H9 (cell line): ENCODE results near the gene GALNT15. TPM values are rescaled to one million over a fixed set of nuclear protein-coding genes. Genes with fewer than 3 reads are reported as not detected.

Source experiments
- DNase-seq: peaks from one replicate; pipeline ENCODE4 v3.0.0-alpha.2; 2017
- H2AFZ ChIP-seq: one replicate; pipeline ENCODE4 v1.6.1; 2013; ENCODE audit warnings: mild to moderate bottlenecking, low read length, control low read depth, moderate library complexity
- H2AK5ac ChIP-seq: 2 replicates; pipeline ENCODE4 v1.6.1; 2013; ENCODE audit warnings: low read length, control low read depth, mixed read lengths; ENCODE audit not compliant: insufficient read length
- H2BK120ac ChIP-seq: one replicate; pipeline ENCODE4 v1.6.1; 2013; ENCODE audit warnings: low read depth, mild to moderate bottlenecking, low read length, control low read depth, inconsistent platforms; ENCODE audit not compliant: poor library complexity, severe bottlenecking
- H2BK12ac ChIP-seq: 2 replicates; pipeline ENCODE4 v1.6.1; 2013; ENCODE audit warnings: low read length, control low read depth, mixed read lengths, low read depth; ENCODE audit not compliant: insufficient read length
- H2BK15ac ChIP-seq: 2 replicates; pipeline ENCODE4 v1.6.1; 2013; ENCODE audit warnings: low read depth, low read length, control low read depth
- H2BK20ac ChIP-seq: one replicate; pipeline ENCODE4 v1.6.1; 2013; ENCODE audit warnings: low read depth, mild to moderate bottlenecking, low read length, control low read depth, inconsistent platforms; ENCODE audit not compliant: poor library complexity, severe bottlenecking
- H2BK5ac ChIP-seq: 2 replicates; pipeline ENCODE4 v1.6.1; 2013; ENCODE audit warnings: low read length, control low read depth, mixed read lengths; ENCODE audit not compliant: insufficient read length
- H3K14ac ChIP-seq: 2 replicates; pipeline ENCODE4 v1.6.1; 2013; ENCODE audit warnings: low read length, control low read depth; ENCODE audit not compliant: insufficient read depth
- H3K18ac ChIP-seq: 2 replicates; pipeline ENCODE4 v1.6.1; 2013; ENCODE audit warnings: low read depth, mild to moderate bottlenecking, mixed read lengths, low read length, control low read depth; ENCODE audit not compliant: insufficient read length
- H3K23ac ChIP-seq: 2 replicates; pipeline ENCODE4 v1.6.1; 2013; ENCODE audit warnings: low read length, control low read depth, mixed read lengths, low read depth; ENCODE audit not compliant: insufficient read length
- H3K23me2 ChIP-seq: 2 replicates; pipeline ENCODE4 v1.6.1; 2013; ENCODE audit warnings: low read depth, mild to moderate bottlenecking, mixed read lengths, low read length, control low read depth; ENCODE audit not compliant: insufficient read length, poor library complexity, severe bottlenecking
- H3K27ac ChIP-seq: 2 replicates; pipeline ENCODE4 v1.5.1; 2013; ENCODE audit warnings: low read length, control low read depth, mixed read lengths, low read depth; ENCODE audit not compliant: insufficient read length
- H3K27me3 ChIP-seq: 2 replicates; pipeline ENCODE4 v1.6.1; 2013; ENCODE audit warnings: low read length, control low read depth, inconsistent platforms; ENCODE audit not compliant: insufficient read depth
- H3K4ac ChIP-seq: 2 replicates; pipeline ENCODE4 v1.6.1; 2013; ENCODE audit warnings: low read depth, mild to moderate bottlenecking, control low read depth, inconsistent platforms, low read length, moderate library complexity
- H3K4me1 ChIP-seq: 2 replicates; pipeline ENCODE4 v1.6.1; 2013; ENCODE audit warnings: low read length, control low read depth, inconsistent platforms; ENCODE audit not compliant: insufficient read depth
- H3K4me2 ChIP-seq: 2 replicates; pipeline ENCODE4 v1.6.1; 2013; ENCODE audit warnings: low read length, control low read depth, mixed read lengths; ENCODE audit not compliant: insufficient read length, insufficient read depth
- H3K56ac ChIP-seq: 2 replicates; pipeline ENCODE4 v1.6.1; 2013; ENCODE audit warnings: low read depth, mild to moderate bottlenecking, mixed read lengths, low read length, control low read depth; ENCODE audit not compliant: insufficient read length
- H3K79me1 ChIP-seq: 2 replicates; pipeline ENCODE4 v1.6.1; 2013; ENCODE audit warnings: low read depth, mild to moderate bottlenecking, moderate library complexity, low read length, control low read depth, inconsistent platforms; ENCODE audit not compliant: insufficient read depth, poor library complexity, severe bottlenecking
- H3K79me2 ChIP-seq: 2 replicates; pipeline ENCODE4 v1.6.1; 2013; ENCODE audit warnings: low read length, control low read depth, inconsistent platforms; ENCODE audit not compliant: insufficient read depth
- H3K9ac ChIP-seq: 2 replicates; pipeline ENCODE4 v1.6.1; 2013; ENCODE audit warnings: low read length, control low read depth, mixed read lengths; ENCODE audit not compliant: insufficient read length; ENCODE audit errors: extremely low read depth
- H3K9me3 ChIP-seq: one replicate; pipeline ENCODE4 v1.6.1; 2013; ENCODE audit warnings: low read depth, low read length, inconsistent platforms; ENCODE audit not compliant: control insufficient read depth
- H3T11ph ChIP-seq: one replicate; pipeline ENCODE4 v1.6.1; 2013; ENCODE audit warnings: mild to moderate bottlenecking, low read length, control low read depth, inconsistent platforms
- H4K20me1 ChIP-seq: one replicate; pipeline ENCODE4 v1.6.1; 2013; ENCODE audit not compliant: control insufficient read depth, insufficient read length, insufficient read depth
- H4K5ac ChIP-seq: 2 replicates; pipeline ENCODE4 v1.6.1; 2013; ENCODE audit warnings: low read depth, mild to moderate bottlenecking, mixed read lengths, low read length, control low read depth; ENCODE audit not compliant: insufficient read length
- H4K8ac ChIP-seq: replicated peaks from 2 replicates; pipeline ENCODE4 v1.6.1; 2013; ENCODE audit warnings: low read length, control low read depth, mixed read lengths, low read depth; ENCODE audit not compliant: insufficient read length
- H4K91ac ChIP-seq: 2 replicates; pipeline ENCODE4 v1.6.1; 2013; ENCODE audit warnings: low read depth, mild to moderate bottlenecking, moderate library complexity, mixed read lengths, low read length, control low read depth; ENCODE audit not compliant: insufficient read length
- H3K27ac Mint-ChIP-seq, 3 experiments: 2 replicates in 2 of 3; 3 replicates in 1 of 3; pipeline ENCODE4 v1.8.0; 2020 to 2021; ENCODE audit warnings: mixed read lengths in 3 of 3, mild to moderate bottlenecking in 1 of 3, moderate library complexity in 1 of 3
- H3K27me3 Mint-ChIP-seq: 2 replicates; pipeline ENCODE4 v1.8.0; 2021; ENCODE audit warnings: low read depth, mild to moderate bottlenecking, moderate library complexity, mixed read lengths
- H3K36me3 Mint-ChIP-seq, 3 experiments: 2 replicates in 2 of 3; 3 replicates in 1 of 3; pipeline ENCODE4 v1.8.0; 2020 to 2021; ENCODE audit warnings: low read depth in 3 of 3, mixed read lengths in 3 of 3; ENCODE audit not compliant: insufficient read depth in 1 of 3
- H3K4me1 Mint-ChIP-seq, 2 experiments: 2 replicates each; pipeline ENCODE4 v1.8.0; 2020; ENCODE audit warnings: mixed read lengths in 2 of 2
- H3K4me3 Mint-ChIP-seq, 2 experiments: 2 replicates in 1 of 2; 3 replicates in 1 of 2; pipeline ENCODE4 v1.8.0; 2020 to 2021; ENCODE audit warnings: mild to moderate bottlenecking in 2 of 2, mixed read lengths in 2 of 2, moderate library complexity in 1 of 2
- H3K9me3 Mint-ChIP-seq, 2 experiments: 2 replicates in 1 of 2; 3 replicates in 1 of 2; pipeline ENCODE4 v1.8.0; 2020; ENCODE audit warnings: mild to moderate bottlenecking in 2 of 2, mixed read lengths in 2 of 2, moderate library complexity in 1 of 2
- WGBS: extraction: QIAGEN DNeasy Blood & Tissue Kit; methylation state at CpG from one replicate; pipeline ENCODE4 v1.1.7; 2013; ENCODE audit warnings: missing lambda C conversion rate, low lambda C conversion rate, mixed read lengths; ENCODE audit not compliant: insufficient read length; ENCODE audit errors: extremely low coverage; 5-methylcytosine and 5-hydroxymethylcytosine counted together
- total RNA-seq: library from RNA; stranded (reverse); gene quantifications from 2 replicates; pipeline ENCODE4 v1.2.1, GENCODE V29; 2021
- TF ChIP-seq, protein P1 (sequence below): fragments of 200-600 bp; sonication (generic); conservative IDR thresholded peaks from 3 replicates; pipeline ENCODE4 v1.8.0; 2021; ENCODE audit warnings: antibody characterized with exemption, mild to moderate bottlenecking

GALNT15 gene
- total RNA-seq, 1 experiment from 2014 or later = 0.04 TPM

DNA sequence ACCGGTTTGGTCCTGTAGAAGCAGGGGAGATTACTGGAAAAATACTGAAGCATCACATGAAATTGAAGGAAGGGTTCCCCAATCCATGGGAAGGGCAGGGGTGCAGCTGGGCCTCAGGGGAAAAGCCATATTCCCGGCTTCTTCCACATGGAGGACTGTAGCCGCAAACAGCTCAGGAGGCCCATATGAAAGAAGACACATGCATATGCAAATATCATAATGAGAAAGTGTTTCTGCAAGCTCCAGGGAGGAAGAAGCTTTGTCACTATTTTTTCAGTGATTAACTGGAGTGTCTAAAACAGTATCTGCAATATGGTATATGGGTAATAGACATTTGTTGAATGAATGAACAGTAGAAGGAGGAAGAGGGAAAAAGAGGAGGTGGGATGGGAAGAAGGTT lies 71.1 kb downstream of the GALNT15 start:
- no peak overlapping the region for H3K27ac ChIP-seq
- WGBS = no CpG with 5 or more reads among the region's 3 CpGs

More for the DNA sequence above, 71.1 kb downstream of the GALNT15 start:
- Mint-ChIP-seq H3K4me1 (peaks cover 0 to 4% of the 10 kb centered on the region in 2 experiments; a peak in 1 of 4 replicates), H3K27me3 (peaks cover 1% of the 10 kb centered on the region; the same call in 1 of the 2 replicates), H3K36me3 (no peaks in the 10 kb centered on the region), H3K4me3 (no peak overlapping the region), H3K27ac (no peak overlapping the region; a peak in 1 of 7 replicates), H3K9me3 (no peaks in the 10 kb centered on the region)
- no peak overlapping the region for H3K4ac ChIP-seq
- no peaks in the 10 kb centered on the region for H3K23me2 ChIP-seq
- H4K8ac ChIP-seq = no peak overlapping the region
- H3K23ac ChIP-seq = no peak overlapping the region
- no peak overlapping the region for H2BK12ac ChIP-seq
- H3K9ac ChIP-seq = no peak overlapping the region
- no peak for DNase-seq
- H4K20me1 ChIP-seq = no peaks in the 10 kb centered on the region
- H4K91ac ChIP-seq = no peak overlapping the region
- no peak overlapping the region for H3K4me2 ChIP-seq
- no peak overlapping the region for H2BK20ac ChIP-seq
- no peak overlapping the region for H2AFZ ChIP-seq
- TF ChIP-seq, protein P1, sequence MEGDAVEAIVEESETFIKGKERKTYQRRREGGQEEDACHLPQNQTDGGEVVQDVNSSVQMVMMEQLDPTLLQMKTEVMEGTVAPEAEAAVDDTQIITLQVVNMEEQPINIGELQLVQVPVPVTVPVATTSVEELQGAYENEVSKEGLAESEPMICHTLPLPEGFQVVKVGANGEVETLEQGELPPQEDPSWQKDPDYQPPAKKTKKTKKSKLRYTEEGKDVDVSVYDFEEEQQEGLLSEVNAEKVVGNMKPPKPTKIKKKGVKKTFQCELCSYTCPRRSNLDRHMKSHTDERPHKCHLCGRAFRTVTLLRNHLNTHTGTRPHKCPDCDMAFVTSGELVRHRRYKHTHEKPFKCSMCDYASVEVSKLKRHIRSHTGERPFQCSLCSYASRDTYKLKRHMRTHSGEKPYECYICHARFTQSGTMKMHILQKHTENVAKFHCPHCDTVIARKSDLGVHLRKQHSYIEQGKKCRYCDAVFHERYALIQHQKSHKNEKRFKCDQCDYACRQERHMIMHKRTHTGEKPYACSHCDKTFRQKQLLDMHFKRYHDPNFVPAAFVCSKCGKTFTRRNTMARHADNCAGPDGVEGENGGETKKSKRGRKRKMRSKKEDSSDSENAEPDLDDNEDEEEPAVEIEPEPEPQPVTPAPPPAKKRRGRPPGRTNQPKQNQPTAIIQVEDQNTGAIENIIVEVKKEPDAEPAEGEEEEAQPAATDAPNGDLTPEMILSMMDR = no peak
- H3T11ph ChIP-seq = no peak overlapping the region
- no peak overlapping the region for H3K56ac ChIP-seq
- no peaks in the 10 kb centered on the region for H3K4me1 ChIP-seq
- H2AK5ac ChIP-seq = no peak overlapping the region
- no peak overlapping the region for H3K14ac ChIP-seq
- H3K18ac ChIP-seq = no peak overlapping the region
- H2BK5ac ChIP-seq = no peak overlapping the region
- no peaks in the 10 kb centered on the region for H3K79me1 ChIP-seq
- no peaks in the 10 kb centered on the region for H3K9me3 ChIP-seq
- no peaks in the 10 kb centered on the region for H3K79me2 ChIP-seq
- H4K5ac ChIP-seq = no peak overlapping the region
- H3K27me3 ChIP-seq = no peaks in the 10 kb centered on the region
- no peak overlapping the region for H2BK15ac ChIP-seq
- no peak overlapping the region for H2BK120ac ChIP-seq
